IPS DF 6.9 (cell line): ENCODE results near the gene TNIK.

Experiments used
- DNase-seq: peaks from one replicate; pipeline ENCODE4 v3.0.0-alpha.2; 2013; ENCODE audit warnings: low read depth, low spot score
- H3K27ac ChIP-seq: one replicate; pipeline ENCODE4 v1.5.1; 2013; ENCODE audit warnings: low read length, control low read depth
- H3K27me3 ChIP-seq: 2 replicates; pipeline ENCODE4 v1.6.1; 2013; ENCODE audit warnings: mild to moderate bottlenecking, low read length; ENCODE audit not compliant: control insufficient read depth, insufficient read depth
- H3K36me3 ChIP-seq: 2 replicates; pipeline ENCODE4 v1.6.1; 2013; ENCODE audit warnings: low read length; ENCODE audit not compliant: control insufficient read depth, insufficient read depth
- H3K4me1 ChIP-seq: 2 replicates; pipeline ENCODE4 v1.6.1; 2013; ENCODE audit warnings: low read length; ENCODE audit not compliant: control insufficient read depth, insufficient read depth
- H3K4me3 ChIP-seq: 2 replicates; pipeline ENCODE4 v1.5.1; 2013; ENCODE audit warnings: mild to moderate bottlenecking, low read length
- H3K9me3 ChIP-seq: 2 replicates; pipeline ENCODE4 v1.6.1; 2013; ENCODE audit warnings: low read length, inconsistent platforms; ENCODE audit not compliant: control insufficient read depth, insufficient read depth
- WGBS: extraction: QIAGEN DNeasy Blood & Tissue Kit; methylation state at CpG from one replicate; pipeline ENCODE4 v1.1.7; 2013; ENCODE audit warnings: mixed read lengths, missing lambda C conversion rate; ENCODE audit not compliant: insufficient read length, insufficient coverage; 5-methylcytosine and 5-hydroxymethylcytosine counted together

The TNIK gene

GRCh38 chr3:171018156-171018935 is 441.9 kb downstream of the TNIK start:
- H3K4me1 ChIP-seq, result no peaks in the 10 kb centered on the region
- no peaks in the 10 kb centered on the region for H3K36me3 ChIP-seq
- H3K27ac ChIP-seq, result no peak overlapping the region
- DNase-seq, result peak; percentile 13
- H3K9me3 ChIP-seq, result no peaks in the 10 kb centered on the region
- H3K27me3 ChIP-seq, result no peaks in the 10 kb centered on the region
- WGBS, result no CpG with 5 or more reads among the region's 6 CpGs
- no peak overlapping the region for H3K4me3 ChIP-seq

- no CpG with 5 or more reads among the region's 5 CpGs for WGBS
- H3K4me3 ChIP-seq, result no peak overlapping the region
- no peaks in the 10 kb centered on the region for H3K36me3 ChIP-seq
- H3K9me3 ChIP-seq, result no peaks in the 10 kb centered on the region
- no peak for DNase-seq
- H3K27ac ChIP-seq, result no peak overlapping the region
- no peaks in the 10 kb centered on the region; the same call in 1 of the 2 replicates for H3K4me1 ChIP-seq
- no peaks in the 10 kb centered on the region for H3K27me3 ChIP-seq
Observed at GRCh38 chr3:171013822-171014748, 446.1 kb downstream of the TNIK start.

DNA sequence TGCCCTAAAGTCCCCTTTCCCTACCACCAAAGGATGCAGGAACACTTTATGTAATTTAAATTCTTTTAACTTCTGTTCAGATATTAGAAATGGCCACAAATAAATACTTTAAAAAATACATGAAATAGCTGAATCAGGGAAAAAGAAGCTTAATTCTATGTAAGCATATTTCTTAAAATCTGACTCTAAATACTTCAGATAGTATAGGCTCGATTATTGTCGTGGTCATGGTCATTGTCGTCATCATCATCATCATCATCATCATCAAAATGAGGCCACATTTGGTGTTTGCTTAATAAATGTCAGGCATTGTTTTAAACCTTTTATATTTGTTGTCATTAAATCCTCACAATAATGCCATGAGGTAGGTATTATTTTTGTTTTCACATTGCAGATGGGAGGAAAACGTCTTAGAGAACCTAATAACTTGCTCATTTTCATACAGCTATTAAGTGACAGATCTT is 448.3 kb downstream of the TNIK start:
- H3K36me3 ChIP-seq, result no peaks in the 10 kb centered on the region
- no CpG with 5 or more reads among the region's 4 CpGs for WGBS
- no peaks in the 10 kb centered on the region for H3K9me3 ChIP-seq
- H3K27ac ChIP-seq, result no peak overlapping the region
- no peaks in the 10 kb centered on the region for H3K27me3 ChIP-seq
- no peaks in the 10 kb centered on the region; the same call in 1 of the 2 replicates for H3K4me1 ChIP-seq
- no peak overlapping the region for H3K4me3 ChIP-seq
- no peak for DNase-seq
